PC-9 (cell line): ENCODE measurements around the gene DRC3. TPM values are rescaled to one million over a fixed set of nuclear protein-coding genes. Genes with fewer than 3 reads are reported as not detected.

Source experiments
- BruUV-seq: library from RNA; stranded (reverse); fragments of 400-500 nt; replicated peaks from 2 replicates; lab custom pipeline; 2021; lab: Mats Ljungman, UMichigan
- CTCF ChIA-PET: fragments of 300-600 bp; sonication (Branson Sonifier 250); formaldehyde crosslinking; loops from one replicate; lab custom pipeline; 2022; ENCODE audit warnings: antibody characterized with exemption; lab: Charles Lee
- POLR2A ChIA-PET: fragments of 300-600 bp; sonication (Branson Sonifier 250); formaldehyde crosslinking; loops from one replicate; lab custom pipeline; 2022; ENCODE audit warnings: antibody characterized with exemption; ENCODE audit not compliant: unreplicated experiment; lab: Charles Lee
- DNase-seq, 2 experiments: peaks; one replicate each; pipeline versions ENCODE4 v3.0.0 to v3.0.0-alpha.2; 2015 to 2022; ENCODE audit warnings: mixed read lengths in 1 of 2
- H2AFZ ChIP-seq: fragments of 200-600 bp; sonication (generic); 2 replicates; pipeline ENCODE4 v1.8.1; 2017; ENCODE audit warnings: antibody characterized with exemption
- H3F3A ChIP-seq: fragments of 200-600 bp; sonication (generic); 2 replicates; pipeline ENCODE4 v1.8.1; 2017; ENCODE audit warnings: antibody characterized with exemption, mild to moderate bottlenecking, low read depth; ENCODE audit not compliant: insufficient read depth
- H3K27ac ChIP-seq: fragments of 200-600 bp; sonication (generic); 2 replicates; pipeline ENCODE4 v1.6.1; 2016; ENCODE audit warnings: mixed run types
- H3K27me3 ChIP-seq: fragments of 200-600 bp; sonication (generic); 2 replicates; pipeline ENCODE4 v1.6.1; 2016; ENCODE audit warnings: low read depth, mixed run types; ENCODE audit not compliant: insufficient read depth
- H3K36me3 ChIP-seq: fragments of 200-600 bp; sonication (generic); 2 replicates; pipeline ENCODE4 v1.6.1; 2016; ENCODE audit warnings: low read depth, mixed run types
- H3K4me1 ChIP-seq: fragments of 200-600 bp; sonication (generic); replicated peaks from 2 replicates; pipeline ENCODE4 v1.6.1; 2016; ENCODE audit warnings: mixed run types; ENCODE audit not compliant: insufficient read depth
- H3K4me2 ChIP-seq: fragments of 200-600 bp; sonication (generic); 2 replicates; pipeline ENCODE4 v1.6.1; 2017; ENCODE audit warnings: mixed run types
- H3K4me3 ChIP-seq: fragments of 200-600 bp; sonication (generic); 2 replicates; pipeline ENCODE4 v1.6.1; 2016; ENCODE audit warnings: mixed run types
- H3K79me2 ChIP-seq: fragments of 200-600 bp; sonication (generic); 2 replicates; pipeline ENCODE4 v1.6.1; 2017; ENCODE audit warnings: low read depth, mixed run types
- H3K9me2 ChIP-seq: fragments of 200-600 bp; sonication (generic); 2 replicates; pipeline ENCODE4 v1.8.1; 2017; ENCODE audit warnings: mild to moderate bottlenecking; ENCODE audit not compliant: insufficient read depth
- H3K9me3 ChIP-seq: fragments of 200-600 bp; sonication (generic); 2 replicates; pipeline ENCODE4 v1.8.1; 2016; ENCODE audit warnings: low read depth; ENCODE audit not compliant: insufficient read depth
- H4K20me1 ChIP-seq: fragments of 200-600 bp; sonication (generic); 2 replicates; pipeline ENCODE4 v1.8.1; 2017; ENCODE audit not compliant: insufficient read depth
- EZH2 ChIP-seq: fragments of 200-600 bp; sonication (generic); IDR thresholded peaks from 2 replicates; pipeline ENCODE4 v1.8.0; 2017; ENCODE audit warnings: antibody characterized with exemption, low read depth
- intact Hi-C: fragments of 100-400 bp; cut with micrococcal nuclease; formaldehyde crosslinking; loops from one replicate; pipeline ENCODE4 v1.10.0; 2022; ENCODE audit not compliant: unreplicated experiment
- total RNA-seq: library from RNA; stranded (reverse); gene quantifications from 2 replicates; pipeline ENCODE4 v1.2.3, GENCODE V29; 2021
- TF ChIP-seq, protein P1 (sequence below): fragments of 200-600 bp; sonication (generic); conservative IDR thresholded peaks from 2 replicates; pipeline ENCODE4 v1.6.1; 2017; ENCODE audit warnings: mixed run types, antibody characterized with exemption, mild to moderate bottlenecking, moderate library complexity

Gene DRC3
- total RNA-seq, 1 experiment from 2014 or later = 15.2 TPM

DNA sequence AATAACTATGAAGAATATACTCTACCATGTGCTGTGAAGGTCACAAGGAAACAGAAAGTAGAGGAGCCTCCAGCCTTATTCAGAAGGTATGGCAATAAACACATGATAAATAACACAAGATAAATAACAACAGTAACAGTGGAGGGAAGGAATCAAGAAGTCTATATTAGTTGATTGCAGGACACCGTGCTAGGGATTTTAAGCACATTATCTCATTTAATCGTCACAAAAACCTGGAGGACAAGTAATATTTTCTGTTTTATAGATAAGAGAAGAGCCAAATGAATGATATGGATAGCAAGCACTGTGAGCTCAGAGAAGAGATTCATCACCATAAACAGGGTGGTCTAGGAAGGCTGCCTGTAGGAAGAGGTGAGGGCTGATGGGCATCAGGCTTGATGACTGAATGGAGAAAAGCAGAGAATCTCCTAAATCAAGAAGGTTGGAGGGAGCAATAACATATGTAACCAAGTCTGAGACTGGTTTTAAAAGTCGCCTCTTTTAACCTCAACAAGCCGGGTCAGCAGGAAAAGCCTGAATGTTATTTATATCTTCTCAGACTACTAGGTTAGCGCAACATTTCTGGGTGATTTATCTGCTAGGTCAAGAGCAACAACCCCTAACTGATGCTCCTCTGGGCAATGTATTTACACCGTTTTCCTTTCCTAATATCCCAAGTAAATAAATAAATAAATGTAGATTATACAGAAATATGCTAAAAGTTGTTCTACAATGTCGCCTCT, 8.8 kb upstream of the DRC3 start:
- peaks cover 73% of the 10 kb centered on the region for H3K79me2 ChIP-seq
- intact Hi-C loops = no loop called here
- H3K27ac ChIP-seq = no peak overlapping the region
- ChIA-PET CTCF (no interaction called here), POLR2A (interaction anchor here (0.7 kb wide), 1 partner anchor 9 kb away, joined by 4 read pairs; the partner anchor contains the start of gene DRC3)
- H3K4me1 ChIP-seq = peaks cover 31% of the 10 kb centered on the region
- no TSS peak for BruUV-seq
- no peaks in the 10 kb centered on the region for H3K9me3 ChIP-seq
- H3F3A ChIP-seq = peaks cover 28% of the 10 kb centered on the region
- no peak overlapping the region for H2AFZ ChIP-seq
- peak overlapping the region; percentile 19; the same call in 1 of the 2 replicates for H3K4me2 ChIP-seq
- H3K36me3 ChIP-seq = no peaks in the 10 kb centered on the region
- H3K9me2 ChIP-seq = no peaks in the 10 kb centered on the region
- TF ChIP-seq EZH2 = no peak
- TF ChIP-seq, protein P1, sequence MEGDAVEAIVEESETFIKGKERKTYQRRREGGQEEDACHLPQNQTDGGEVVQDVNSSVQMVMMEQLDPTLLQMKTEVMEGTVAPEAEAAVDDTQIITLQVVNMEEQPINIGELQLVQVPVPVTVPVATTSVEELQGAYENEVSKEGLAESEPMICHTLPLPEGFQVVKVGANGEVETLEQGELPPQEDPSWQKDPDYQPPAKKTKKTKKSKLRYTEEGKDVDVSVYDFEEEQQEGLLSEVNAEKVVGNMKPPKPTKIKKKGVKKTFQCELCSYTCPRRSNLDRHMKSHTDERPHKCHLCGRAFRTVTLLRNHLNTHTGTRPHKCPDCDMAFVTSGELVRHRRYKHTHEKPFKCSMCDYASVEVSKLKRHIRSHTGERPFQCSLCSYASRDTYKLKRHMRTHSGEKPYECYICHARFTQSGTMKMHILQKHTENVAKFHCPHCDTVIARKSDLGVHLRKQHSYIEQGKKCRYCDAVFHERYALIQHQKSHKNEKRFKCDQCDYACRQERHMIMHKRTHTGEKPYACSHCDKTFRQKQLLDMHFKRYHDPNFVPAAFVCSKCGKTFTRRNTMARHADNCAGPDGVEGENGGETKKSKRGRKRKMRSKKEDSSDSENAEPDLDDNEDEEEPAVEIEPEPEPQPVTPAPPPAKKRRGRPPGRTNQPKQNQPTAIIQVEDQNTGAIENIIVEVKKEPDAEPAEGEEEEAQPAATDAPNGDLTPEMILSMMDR = no peak
- DNase-seq = peak in 1 of 2 experiments; percentile 52
- peaks cover 4% of the 10 kb centered on the region; the same call in 1 of the 2 replicates for H4K20me1 ChIP-seq
- no peaks in the 10 kb centered on the region for H3K27me3 ChIP-seq
- H3K4me3 ChIP-seq = no peak overlapping the region

DNA sequence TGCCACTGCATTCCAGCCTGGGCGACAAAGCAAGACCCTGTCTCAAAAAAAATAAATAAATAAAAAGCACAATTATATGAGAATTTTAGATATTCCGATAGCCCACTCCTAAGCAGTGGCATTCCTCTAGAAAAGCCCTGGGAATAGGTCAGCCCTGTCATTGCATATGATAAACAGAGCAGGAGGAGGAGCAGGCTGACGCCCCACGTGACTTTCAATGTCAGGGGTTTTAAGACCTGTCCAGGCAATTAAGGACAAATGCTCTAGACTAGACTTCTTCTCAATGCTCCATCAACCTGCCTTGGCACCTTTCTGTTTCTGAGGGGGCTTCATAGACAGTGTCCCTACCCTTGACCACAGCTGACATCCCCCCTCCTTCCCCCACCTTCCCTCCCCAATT, 8.0 kb upstream of the DRC3 start:
- ChIA-PET POLR2A (no interaction called here), CTCF (no interaction called here)
- H3K4me1 ChIP-seq = peaks cover 24% of the 10 kb centered on the region
- no peak overlapping the region for H3K27ac ChIP-seq
- no peak for TF ChIP-seq EZH2
- TF ChIP-seq, protein P1 = no peak
- no peaks in the 10 kb centered on the region for H3K27me3 ChIP-seq
- no peak overlapping the region; the same call in 1 of the 2 replicates for H3K4me2 ChIP-seq
- peaks cover 4% of the 10 kb centered on the region; the same call in 1 of the 2 replicates for H4K20me1 ChIP-seq
- no peak overlapping the region for H3K4me3 ChIP-seq
- H3K9me2 ChIP-seq = no peaks in the 10 kb centered on the region
- intact Hi-C loops = no loop called here
- BruUV-seq = no TSS peak
- H2AFZ ChIP-seq = no peak overlapping the region
- H3K9me3 ChIP-seq = no peaks in the 10 kb centered on the region
- DNase-seq = no peak
- no peaks in the 10 kb centered on the region for H3K36me3 ChIP-seq
- H3K79me2 ChIP-seq = peaks cover 73% of the 10 kb centered on the region
- H3F3A ChIP-seq = peaks cover 19% of the 10 kb centered on the region

DNA sequence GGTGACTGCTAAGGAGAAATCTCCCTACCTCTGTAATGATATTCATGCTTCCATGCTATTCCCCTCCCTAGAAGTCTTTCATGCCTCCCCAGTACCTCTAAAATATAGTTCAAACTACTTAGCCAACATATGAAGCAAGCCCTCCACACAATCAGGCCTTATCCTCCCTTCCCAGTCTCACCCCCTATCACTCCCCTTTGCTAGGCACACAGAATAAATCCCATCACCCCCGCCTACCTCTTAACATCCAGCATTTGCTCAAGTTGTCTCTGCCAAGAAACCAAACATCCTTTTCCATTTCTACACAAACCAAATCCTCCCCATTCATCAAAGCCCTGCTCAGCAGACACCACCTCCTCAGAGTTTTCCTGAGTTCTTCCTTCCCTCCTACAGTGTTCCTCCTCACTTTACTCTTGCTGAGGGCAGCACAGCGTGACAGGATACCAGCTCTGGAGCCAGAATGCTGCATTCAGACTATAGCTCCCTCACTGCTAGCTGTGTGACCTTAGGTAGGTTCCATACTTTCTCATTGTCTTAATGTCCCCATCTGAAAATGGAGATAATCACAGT, 7.4 kb upstream of the DRC3 start:
- no peak for DNase-seq
- peaks cover 73% of the 10 kb centered on the region for H3K79me2 ChIP-seq
- H2AFZ ChIP-seq = no peak overlapping the region
- no peak overlapping the region for H3K4me3 ChIP-seq
- peaks cover 24% of the 10 kb centered on the region for H3K4me1 ChIP-seq
- H3K27me3 ChIP-seq = no peaks in the 10 kb centered on the region
- H3K36me3 ChIP-seq = no peaks in the 10 kb centered on the region
- H3F3A ChIP-seq = peaks cover 14% of the 10 kb centered on the region
- no TSS peak for BruUV-seq
- ChIA-PET POLR2A (no interaction called here), CTCF (no interaction called here)
- intact Hi-C loops = no loop called here
- H4K20me1 ChIP-seq = 0 out of 2 replicates have a peak, but pooled peaks cover 4% of the 10 kb centered on the region
- H3K4me2 ChIP-seq = no peak overlapping the region
- TF ChIP-seq EZH2 = no peak
- TF ChIP-seq, protein P1 = no peak
- no peaks in the 10 kb centered on the region for H3K9me3 ChIP-seq
- no peak overlapping the region for H3K27ac ChIP-seq
- no peaks in the 10 kb centered on the region for H3K9me2 ChIP-seq
